ENCODE measurements around the gene JMJD7.
"Not testable (repeated sequence)": the region's sequence is repeated elsewhere in the genome, so short reads cannot be mapped to it uniquely, and the experiment has no call there.

JMJD7 gene

GRCh38 chr15:41822957-41823356 is 4.9 kb upstream of the JMJD7 start:
- no peak for DNase-seq

GRCh38 chr15:41823502-41823901 is 4.4 kb upstream of the JMJD7 start:
- no peak for DNase-seq

- DNase-seq: no peak
Observed at GRCh38 chr15:41824062-41824745, 3.7 kb upstream of the JMJD7 start.

GRCh38 chr15:41825145-41825544 is 2.7 kb upstream of the JMJD7 start:
- no peak for DNase-seq

- DNase-seq: no peak
Observed at GRCh38 chr15:41825572-41826535, 2.0 kb upstream of the JMJD7 start.

- DNase-seq: no peak
Observed at GRCh38 chr15:41827290-41827879, 507 bp upstream of the JMJD7 start.

- no peak for DNase-seq
Observed at GRCh38 chr15:41828807-41829141, 882 bp downstream of the JMJD7 start.

GRCh38 chr15:41829959-41830646 is 2.2 kb downstream of the JMJD7 start:
- no peak for DNase-seq

GRCh38 chr15:41831291-41831690 is 3.4 kb downstream of the JMJD7 start:
- not testable (repeated sequence) for DNase-seq

- DNase-seq: no peak
Observed at GRCh38 chr15:41832208-41832607, 4.3 kb downstream of the JMJD7 start.

GRCh38 chr15:41832875-41833274 is 5.0 kb downstream of the JMJD7 start:
- DNase-seq: no peak

GRCh38 chr15:41834096-41834495 is 6.2 kb downstream of the JMJD7 start:
- DNase-seq: no peak

- DNase-seq: no peak
Observed at GRCh38 chr15:41836073-41836472, 8.2 kb downstream of the JMJD7 start.

GRCh38 chr15:41836713-41837454 is 9.0 kb downstream of the JMJD7 start:
- DNase-seq: no peak

- no peak for DNase-seq
Observed at GRCh38 chr15:41838400-41838897, 10.6 kb downstream of the JMJD7 start, which contains the start of gene PLA2G4B. Gene PLA2G4B, plus strand, starts transcription at chr15:41838847. Its CDS starts 67 bp downstream, at chr15:41838914.

GRCh38 chr15:41839781-41840491 is 12.0 kb downstream of the JMJD7 start:
- no peak for DNase-seq

GRCh38 chr15:41840673-41841072 is 12.8 kb downstream of the JMJD7 start:
- no peak for DNase-seq

GRCh38 chr15:41841131-41841530 is 13.2 kb downstream of the JMJD7 start:
- no peak for DNase-seq

- no peak for DNase-seq
Observed at GRCh38 chr15:41842229-41842628, 14.3 kb downstream of the JMJD7 start.

- no peak for DNase-seq
Observed at GRCh38 chr15:41843571-41843970, 15.7 kb downstream of the JMJD7 start.

GRCh38 chr15:41844814-41845213 is 16.9 kb downstream of the JMJD7 start:
- DNase-seq: no peak
